ENCODE data around the gene TTC39A. TPM values are rescaled to one million over a fixed set of nuclear protein-coding genes. Genes with fewer than 3 reads are reported as not detected.

Gene TTC39A
- total RNA-seq, 1 experiment from 2014 or later: 0.35 TPM

- H3K27me3 Mint-ChIP-seq (ENCODE audit: insufficient read depth, unreplicated experiment): no peaks in the 10 kb centered on the region
- POLR2A ChIA-PET: no interaction called here
- intact Hi-C loops (cut with micrococcal nuclease): no loop called here
- no peak overlapping the region for H3K4me3 Mint-ChIP-seq (ENCODE audit: unreplicated experiment)
- peaks cover 7% of the 10 kb centered on the region for H3K4me1 Mint-ChIP-seq (ENCODE audit: insufficient read depth, unreplicated experiment)
- H3K36me3 Mint-ChIP-seq (ENCODE audit: insufficient read depth, unreplicated experiment): no peaks in the 10 kb centered on the region
- H3K27ac Mint-ChIP-seq (ENCODE audit: low read depth, unreplicated experiment): no peak overlapping the region
- BruUV-seq (replicated peaks): no TSS peak
- no peak for TF ChIP-seq CTCF (IDR thresholded peaks at IDR 0.05; ENCODE audit: unreplicated experiment)
- no peak for DNase-seq (ENCODE audit: unreplicated experiment)
- CTCF ChIA-PET: interaction anchor here (0.7 kb wide), 1 partner anchor 10 kb away, joined by 3 read pairs; no protein-coding TSS in a partner anchor
- no peaks in the 10 kb centered on the region for H3K9me3 Mint-ChIP-seq (ENCODE audit: unreplicated experiment)
These were observed 28.1 kb downstream of the TTC39A start for GRCh38 chr1:51302270-51302669.

GRCh38 chr1:51301844-51302162 is 28.6 kb downstream of the TTC39A start:
- intact Hi-C loops (cut with micrococcal nuclease): no loop called here
- no peaks in the 10 kb centered on the region for H3K9me3 Mint-ChIP-seq (ENCODE audit: unreplicated experiment)

GRCh38 chr1:51301152-51301843 is 29.1 kb downstream of the TTC39A start:
- ChIA-PET POLR2A (interaction anchor here (0.6 to 1.1 kb wide), 2 partner anchors 18 to 40 kb away, joined by 3 read pairs; no protein-coding TSS in a partner anchor), CTCF (no interaction called here)
- peaks cover 13% of the 10 kb centered on the region for H3K4me1 Mint-ChIP-seq (ENCODE audit: insufficient read depth, unreplicated experiment)
- no peak overlapping the region for H3K27ac Mint-ChIP-seq (ENCODE audit: low read depth, unreplicated experiment)
- H3K27me3 Mint-ChIP-seq (ENCODE audit: insufficient read depth, unreplicated experiment): no peaks in the 10 kb centered on the region
- BruUV-seq (replicated peaks): no TSS peak
- H3K4me3 Mint-ChIP-seq (ENCODE audit: unreplicated experiment): no peak overlapping the region
- DNase-seq (ENCODE audit: unreplicated experiment): no peak
- no peaks in the 10 kb centered on the region for H3K36me3 Mint-ChIP-seq (ENCODE audit: insufficient read depth, unreplicated experiment)
- TF ChIP-seq CTCF (IDR thresholded peaks at IDR 0.05; ENCODE audit: unreplicated experiment): no peak
- no peaks in the 10 kb centered on the region for H3K9me3 Mint-ChIP-seq (ENCODE audit: unreplicated experiment)
- intact Hi-C loops (cut with micrococcal nuclease): no loop called here

More at GRCh38 chr1:51301844-51302162, 28.6 kb downstream of the TTC39A start:
- DNase-seq (ENCODE audit: unreplicated experiment): no peak
- H3K4me1 Mint-ChIP-seq (ENCODE audit: insufficient read depth, unreplicated experiment): peaks cover 10% of the 10 kb centered on the region
- no peaks in the 10 kb centered on the region for H3K27me3 Mint-ChIP-seq (ENCODE audit: insufficient read depth, unreplicated experiment)
- H3K27ac Mint-ChIP-seq (ENCODE audit: low read depth, unreplicated experiment): no peak overlapping the region
- POLR2A ChIA-PET: no interaction called here
- CTCF ChIA-PET: no interaction called here
- no peak for TF ChIP-seq CTCF (IDR thresholded peaks at IDR 0.05; ENCODE audit: unreplicated experiment)
- no TSS peak for BruUV-seq (replicated peaks)
- H3K4me3 Mint-ChIP-seq (ENCODE audit: unreplicated experiment): no peak overlapping the region
- no peaks in the 10 kb centered on the region for H3K36me3 Mint-ChIP-seq (ENCODE audit: insufficient read depth, unreplicated experiment)

GRCh38 chr1:51299981-51300670 is 30.2 kb downstream of the TTC39A start:
- no peak for DNase-seq (ENCODE audit: unreplicated experiment)
- H3K4me1 Mint-ChIP-seq (ENCODE audit: insufficient read depth, unreplicated experiment): peaks cover 13% of the 10 kb centered on the region
- POLR2A ChIA-PET: interaction anchor here (1.1 kb wide), 1 partner anchor 39 kb away, joined by 3 read pairs; no protein-coding TSS in a partner anchor
- H3K27me3 Mint-ChIP-seq (ENCODE audit: insufficient read depth, unreplicated experiment): no peaks in the 10 kb centered on the region
- no peak overlapping the region for H3K27ac Mint-ChIP-seq (ENCODE audit: low read depth, unreplicated experiment)
- no peaks in the 10 kb centered on the region for H3K36me3 Mint-ChIP-seq (ENCODE audit: insufficient read depth, unreplicated experiment)
- no TSS peak for BruUV-seq (replicated peaks)
- H3K9me3 Mint-ChIP-seq (ENCODE audit: unreplicated experiment): no peaks in the 10 kb centered on the region
- H3K4me3 Mint-ChIP-seq (ENCODE audit: unreplicated experiment): no peak overlapping the region
- no peak for TF ChIP-seq CTCF (IDR thresholded peaks at IDR 0.05; ENCODE audit: unreplicated experiment)
- CTCF ChIA-PET: interaction anchor here (0.6 to 5.7 kb wide), 3 partner anchors 62 to 118 kb away, joined by 3 to 69 read pairs (median 3); no protein-coding TSS in a partner anchor
- intact Hi-C loops (cut with micrococcal nuclease): loop anchor here (10.0 kb wide), 3 partner anchors 65 to 935 kb away; partner anchors contain the start of gene RNF11
